ENCODE results near the gene CCDC74B.
"Not testable (repeated sequence)": the region's sequence is repeated elsewhere in the genome, so short reads cannot be mapped to it uniquely, and the experiment has no call there.

Gene CCDC74B

GRCh38 chr2:130135692-130136541 lies 9.0 kb downstream of the CCDC74B start:
- H3K4me3 ChIP-seq (ENCODE audit: low read depth, low read length) = no peak overlapping the region
- no peak for DNase-seq (ENCODE audit: low read depth)
- TF ChIP-seq POLR2A (IDR thresholded peaks at IDR 0.05; ENCODE audit: extremely low read depth, insufficient read length) (no peak), MAX (IDR thresholded peaks at IDR 0.05; ENCODE audit: low read depth, low read length) (no peak), CTCF (IDR thresholded peaks at IDR 0.05; ENCODE audit: low read depth, low read length) (no peak), MYC (IDR thresholded peaks at IDR 0.05; ENCODE audit: low read depth, low read length) (no peak)

- DNase-seq (ENCODE audit: low read depth); H3K4me3 ChIP-seq (ENCODE audit: low read depth, low read length): not testable (repeated sequence)
These were observed 15.6 kb downstream of the CCDC74B start, which contains the start of gene POTEF for GRCh38 chr2:130129120-130129829. Gene POTEF, minus strand, starts transcription at chr2:130129222. Its CDS starts 8,707 bp downstream, at chr2:130120515.

- not testable (repeated sequence) for DNase-seq (ENCODE audit: low read depth); H3K4me3 ChIP-seq (ENCODE audit: low read depth, low read length)
These were observed 16.4 kb downstream of the CCDC74B start for GRCh38 chr2:130128464-130128863.

- DNase-seq (ENCODE audit: low read depth); H3K4me3 ChIP-seq (ENCODE audit: low read depth, low read length): not testable (repeated sequence)
These were observed 17.2 kb downstream of the CCDC74B start for GRCh38 chr2:130127726-130128125.

GRCh38 chr2:130120924-130121323 lies 24.0 kb downstream of the CCDC74B start:
- DNase-seq (ENCODE audit: low read depth); H3K4me3 ChIP-seq (ENCODE audit: low read depth, low read length): not testable (repeated sequence)

GRCh38 chr2:130102597-130103363 lies 42.1 kb downstream of the CCDC74B start:
- peak; percentile 0 for DNase-seq (ENCODE audit: low read depth)
- H3K4me3 ChIP-seq (ENCODE audit: low read depth, low read length) = not testable (repeated sequence)

Measured in NB4 (cell line).